ENCODE data around the gene NTRK1.
"Not testable (repeated sequence)": the region's sequence is repeated elsewhere in the genome, so short reads cannot be mapped to it uniquely, and the experiment has no call there.

NTRK1 gene

DNA sequence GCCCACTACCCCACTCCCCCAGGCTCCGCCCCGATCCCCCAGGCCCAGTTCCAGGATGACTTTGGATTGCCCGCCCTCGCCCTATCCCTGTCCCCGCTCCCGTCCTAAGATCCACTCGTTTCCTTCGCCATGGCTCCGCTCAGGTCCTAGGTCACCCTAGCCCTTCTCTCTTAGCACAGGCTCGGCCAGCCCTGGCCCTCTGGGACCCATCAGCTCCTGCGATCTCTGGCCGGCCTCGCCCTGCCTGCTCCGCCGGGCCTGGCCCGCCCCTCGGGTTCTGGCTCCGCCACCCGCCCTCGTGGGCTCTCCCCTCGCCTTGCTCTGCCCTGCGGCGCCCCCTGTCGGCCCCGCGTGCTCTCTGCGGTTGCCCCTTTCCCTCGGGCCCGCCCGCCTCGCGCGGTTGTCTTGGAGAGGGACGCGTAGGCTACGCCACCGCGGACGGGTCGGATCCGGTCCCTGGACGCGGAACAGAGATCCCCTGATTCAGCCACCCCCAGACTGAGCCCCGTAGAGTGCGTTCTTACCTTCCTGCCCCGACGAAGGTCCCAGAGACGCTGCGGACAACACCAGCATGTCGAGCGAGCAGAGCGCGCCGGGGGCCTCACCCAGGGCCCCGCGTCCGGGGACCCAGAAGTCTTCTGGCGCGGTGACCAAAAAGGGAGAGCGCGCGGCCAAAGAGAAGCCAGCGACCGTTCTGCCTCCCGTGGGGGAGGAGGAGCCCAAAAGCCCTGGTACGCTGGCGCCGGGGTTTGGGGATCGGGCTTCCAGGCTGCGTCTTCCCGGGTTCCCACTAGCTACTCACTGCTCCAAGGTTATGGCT, 59.8 kb downstream of the NTRK1 start, which contains the start of gene LRRC71:
LRRC71 (plus strand) TSS at position 400 of the 820 bp plus-strand sequence; CDS start at position 572, 172 bp downstream.
- DNase-seq: peak; percentile 62

DNA sequence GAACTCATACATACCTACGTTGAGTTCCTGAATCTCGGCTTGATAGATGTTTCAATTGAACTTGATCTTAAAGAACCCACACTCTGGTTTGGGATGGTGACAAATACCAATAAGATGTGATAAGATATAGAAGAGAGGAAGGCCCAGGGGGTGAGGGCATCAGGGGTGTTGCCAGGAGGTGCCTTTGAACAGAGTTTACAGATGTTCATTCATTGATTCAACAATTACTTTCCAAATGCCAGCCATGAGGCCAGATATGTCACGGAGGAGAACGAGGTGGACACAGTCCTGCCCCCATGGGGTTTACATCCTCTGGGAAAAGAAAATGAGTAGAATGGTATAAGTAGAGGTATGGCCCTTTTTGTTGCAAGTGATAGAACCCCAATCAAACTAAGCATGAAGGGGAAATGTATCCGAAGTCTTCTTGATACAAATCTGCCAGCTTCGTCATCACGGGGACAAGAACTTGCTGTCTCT, 60.4 kb downstream of the NTRK1 start:
- DNase-seq: no peak

DNA sequence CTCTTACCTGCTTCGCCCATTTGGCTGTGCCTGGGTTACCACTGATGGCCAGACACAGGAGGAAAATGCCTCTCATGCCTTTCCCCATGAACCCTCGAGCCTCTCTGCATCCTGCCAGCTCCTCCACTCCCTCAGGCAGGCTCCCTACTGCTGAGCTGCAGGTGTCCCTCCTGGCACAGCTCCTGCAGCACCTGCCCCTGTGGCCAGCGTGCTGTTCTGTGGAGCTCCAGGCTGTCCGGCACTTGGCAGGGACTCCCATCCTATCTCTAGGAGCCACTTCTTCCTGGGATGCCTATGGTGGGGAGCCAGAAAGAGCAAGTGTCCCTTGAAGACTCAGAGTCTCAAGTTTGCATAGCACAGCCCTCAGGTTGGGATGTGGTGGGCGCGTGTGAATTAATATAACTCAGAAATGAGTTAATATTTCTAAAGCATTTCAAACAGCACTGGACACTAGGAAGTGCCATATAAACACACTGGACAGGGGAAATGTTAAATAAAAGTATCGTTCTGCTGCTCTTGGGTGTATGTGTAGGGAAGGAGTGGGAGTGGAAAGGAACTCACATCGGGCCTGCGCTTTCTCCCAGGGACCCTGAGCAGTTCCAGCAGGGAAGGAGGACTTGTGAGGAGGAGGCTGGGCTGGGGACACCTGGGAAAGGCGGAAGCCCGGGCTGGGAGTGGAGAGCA, 62.5 kb downstream of the NTRK1 start:
- DNase-seq: no peak

DNA sequence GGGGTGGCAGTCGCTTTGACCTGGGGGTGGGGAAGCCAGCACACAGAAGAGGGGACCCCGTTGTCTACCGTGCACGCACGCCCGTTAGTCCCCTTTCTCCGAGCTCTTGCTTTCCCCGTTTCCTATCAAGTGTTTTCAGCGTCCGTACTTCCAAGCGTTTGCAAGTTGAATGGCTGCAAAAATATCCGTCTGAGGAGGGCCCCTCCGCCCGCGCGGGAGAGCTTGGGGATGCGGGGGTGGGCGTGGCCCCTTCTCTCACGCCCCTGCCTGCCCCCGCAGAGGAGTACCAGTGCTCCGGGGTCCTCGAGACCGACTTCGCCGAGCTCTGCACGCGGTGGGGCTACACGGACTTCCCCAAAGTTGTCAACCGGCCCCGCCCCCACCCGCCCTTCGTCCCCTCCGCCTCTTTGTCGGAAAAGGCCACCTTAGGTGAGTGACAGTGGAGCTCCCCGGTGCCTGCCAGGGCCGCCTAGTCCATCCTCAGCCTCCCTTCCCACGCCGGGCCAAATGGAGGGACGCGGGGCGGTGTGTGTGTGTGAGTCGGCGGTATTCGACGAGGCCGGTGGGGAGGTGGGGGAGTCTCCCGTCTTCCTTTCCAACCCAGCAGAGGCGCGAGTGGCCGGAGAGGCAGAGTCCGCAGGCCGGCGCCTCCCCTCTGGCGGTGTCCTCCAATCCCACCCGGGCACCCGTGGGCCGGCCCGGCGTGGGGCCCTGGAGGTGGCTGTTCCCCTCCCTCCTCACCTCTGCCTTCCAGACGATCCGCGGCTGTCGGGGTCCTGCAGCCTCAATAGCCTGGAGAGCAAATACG, 63.2 kb downstream of the NTRK1 start:
- DNase-seq: no peak

DNA sequence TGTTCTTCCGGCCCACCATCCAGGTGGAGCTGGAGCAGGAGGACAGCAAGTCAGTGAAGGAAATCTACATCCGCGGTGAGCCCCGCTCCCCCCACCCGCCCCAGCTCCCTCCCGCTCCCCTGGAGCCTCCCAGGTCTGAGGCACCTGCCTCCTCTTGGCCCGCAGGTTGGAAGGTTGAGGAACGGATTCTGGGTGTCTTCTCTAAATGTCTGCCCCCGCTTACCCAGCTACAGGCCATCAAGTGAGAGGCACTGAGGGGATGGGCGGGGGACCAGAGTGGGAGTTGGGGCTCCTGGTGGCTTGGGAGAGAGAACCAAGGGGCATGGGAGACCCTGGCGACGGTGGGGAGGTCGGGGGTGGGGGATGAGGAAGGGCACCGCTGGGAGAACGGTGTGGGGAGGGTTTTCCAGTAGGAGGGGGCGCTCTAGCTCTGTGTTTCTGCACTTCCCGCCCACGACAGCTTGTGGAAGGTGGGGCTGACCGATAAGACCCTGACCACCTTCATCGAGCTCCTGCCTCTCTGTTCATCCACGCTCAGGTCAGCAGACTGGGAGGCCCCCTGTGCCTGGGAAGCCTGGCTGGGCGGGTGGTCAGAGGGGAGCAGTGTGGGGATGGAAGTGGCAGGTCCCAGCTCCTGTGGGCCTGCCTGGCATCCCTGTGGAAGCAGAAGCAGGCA, 64.0 kb downstream of the NTRK1 start:
- DNase-seq: no peak

DNA sequence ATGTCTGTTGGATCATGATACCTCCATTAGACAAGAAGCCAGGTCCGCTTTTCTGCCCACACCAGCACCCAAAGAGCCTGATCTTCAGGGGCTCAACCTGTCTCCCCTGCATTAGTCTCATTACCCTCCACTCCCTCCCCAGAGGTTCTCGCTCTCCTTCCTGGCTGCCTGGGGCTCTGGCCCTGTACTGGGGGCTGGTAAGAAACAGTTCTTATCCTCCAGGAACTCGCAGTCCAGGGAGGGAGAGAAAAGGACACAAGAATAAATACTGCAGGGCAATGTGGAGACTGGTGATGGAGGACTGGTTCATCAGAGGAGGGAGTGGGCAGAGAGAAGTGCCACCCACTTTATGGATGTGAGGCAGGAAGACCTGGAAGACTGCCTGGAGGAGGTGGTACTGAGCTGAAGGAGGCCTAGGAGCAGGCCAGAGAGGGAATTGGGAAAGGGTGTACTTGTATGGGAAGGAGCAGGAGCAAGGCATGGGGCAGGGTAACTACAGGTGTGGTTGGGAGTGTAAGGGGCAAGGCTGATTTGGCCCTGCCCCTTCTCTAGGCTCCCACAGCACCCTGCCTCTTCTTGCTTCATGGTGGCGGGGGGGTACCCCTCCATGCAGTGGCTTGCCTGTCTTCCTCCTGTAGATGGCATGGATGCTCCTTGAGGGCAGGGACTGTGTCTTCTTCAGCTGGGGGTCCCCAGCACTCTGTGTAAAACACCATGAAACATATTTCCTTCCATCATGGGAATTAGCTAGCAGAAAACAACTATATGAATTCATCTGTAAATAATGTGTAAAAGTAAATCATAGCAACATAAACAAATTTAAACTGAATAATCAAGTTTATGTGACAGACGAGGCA, 64.7 kb downstream of the NTRK1 start:
- DNase-seq: no peak

DNA sequence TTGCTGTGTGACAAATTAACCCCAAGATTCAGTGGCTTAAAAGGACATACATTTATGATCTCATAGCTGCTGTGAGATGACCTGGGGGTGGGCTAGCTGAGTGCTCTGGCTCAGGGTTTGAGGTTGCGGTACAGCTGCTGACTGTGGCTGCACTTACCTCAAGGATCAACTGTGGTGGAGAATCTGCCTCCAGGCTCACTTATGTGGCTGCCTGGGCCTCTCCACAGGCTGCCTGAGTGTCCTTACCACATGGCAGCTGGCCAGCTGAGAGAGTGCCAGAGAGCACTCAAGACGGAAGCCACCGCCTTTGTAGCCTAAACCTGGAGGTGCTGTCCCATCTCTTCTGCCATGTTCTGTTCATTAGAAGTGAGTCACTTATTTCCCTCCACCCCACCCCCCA, 65.5 kb downstream of the NTRK1 start:
- no peak for DNase-seq

DNA sequence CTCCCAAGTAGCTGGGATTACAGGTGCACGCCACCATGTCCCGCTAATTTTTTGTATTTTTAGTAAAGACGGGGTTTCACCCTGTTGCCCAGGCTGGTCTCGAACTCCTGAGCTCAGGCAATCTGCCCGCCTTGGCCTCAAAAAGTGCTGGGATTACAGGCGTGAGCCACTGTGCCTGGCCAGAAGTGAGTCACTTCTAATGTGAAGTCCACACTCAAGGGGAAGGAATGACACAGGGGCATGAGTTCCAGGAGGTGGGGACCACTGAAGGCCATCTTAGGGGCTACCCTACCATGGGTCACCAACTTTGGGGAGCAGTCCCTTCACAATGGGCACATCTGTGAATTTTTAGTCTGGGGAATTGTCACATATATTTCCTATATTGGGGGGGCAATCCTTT, 66.0 kb downstream of the NTRK1 start:
- not testable (repeated sequence) for DNase-seq

DNA sequence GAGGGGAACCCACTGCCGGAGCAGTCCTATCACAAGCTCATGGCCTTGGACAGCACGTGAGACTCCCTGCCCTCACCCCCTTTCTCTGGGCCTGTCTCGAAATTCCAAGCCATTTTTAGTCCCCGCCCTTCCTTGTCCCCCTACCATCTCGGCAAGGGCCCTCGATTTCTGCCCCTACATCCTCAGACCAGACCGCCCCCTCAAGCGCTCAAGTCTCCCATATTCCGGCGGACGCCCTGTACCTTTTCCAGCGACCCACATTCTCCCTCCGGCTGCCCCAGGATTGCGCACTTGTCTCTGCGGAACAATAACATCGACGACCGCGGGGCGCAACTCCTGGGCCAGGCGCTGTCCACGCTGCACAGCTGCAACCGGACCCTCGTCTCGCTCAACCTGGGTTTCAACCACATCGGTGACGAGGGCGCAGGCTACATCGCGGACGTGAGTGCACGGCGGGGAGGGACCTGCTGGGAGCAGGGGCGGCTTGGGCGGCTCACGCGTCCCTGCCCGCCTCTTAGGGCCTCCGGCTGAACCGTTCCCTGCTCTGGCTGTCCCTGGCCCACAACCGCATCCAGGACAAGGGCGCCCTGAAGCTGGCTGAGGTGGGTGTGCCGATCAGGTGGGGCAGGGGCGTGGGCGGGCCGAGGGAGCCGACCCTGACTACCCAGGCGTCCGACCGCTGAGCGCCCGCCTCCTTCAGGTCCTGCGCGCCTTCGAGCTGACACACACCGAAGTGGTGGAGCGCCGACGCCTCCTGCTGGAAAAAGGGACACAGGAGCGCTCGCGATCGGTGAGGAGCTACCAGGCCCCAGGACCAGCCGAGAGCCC, 66.8 kb downstream of the NTRK1 start:
- DNase-seq: peak; percentile 20

DNA sequence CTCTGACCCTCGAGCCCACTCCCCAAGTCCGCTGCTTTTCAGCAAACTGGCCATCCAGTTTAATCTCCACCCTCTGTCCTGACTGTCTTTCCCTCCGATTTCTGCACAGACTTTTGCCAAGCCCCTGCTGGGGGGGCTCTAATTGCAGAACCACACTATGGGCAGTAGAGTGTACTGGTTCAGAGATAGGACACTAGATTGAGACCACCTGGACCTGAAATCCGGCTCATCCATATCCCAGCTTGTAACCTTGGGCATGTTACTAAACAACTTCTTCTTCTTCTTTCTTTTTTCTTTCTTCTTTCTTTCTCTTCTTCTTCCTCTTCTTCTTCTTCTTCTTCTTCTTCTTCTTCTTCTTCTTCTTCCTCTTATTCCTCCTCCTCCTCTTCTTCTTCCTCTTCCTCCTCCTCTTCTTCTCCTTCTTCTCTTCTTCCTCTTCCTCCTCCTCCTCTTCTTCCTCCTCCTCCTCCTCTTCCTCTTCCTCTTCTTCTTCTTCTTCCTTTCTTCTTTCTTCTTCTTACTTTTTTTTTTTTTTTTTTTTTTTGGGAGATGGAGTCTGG, 67.5 kb downstream of the NTRK1 start:
- DNase-seq: no peak

DNA sequence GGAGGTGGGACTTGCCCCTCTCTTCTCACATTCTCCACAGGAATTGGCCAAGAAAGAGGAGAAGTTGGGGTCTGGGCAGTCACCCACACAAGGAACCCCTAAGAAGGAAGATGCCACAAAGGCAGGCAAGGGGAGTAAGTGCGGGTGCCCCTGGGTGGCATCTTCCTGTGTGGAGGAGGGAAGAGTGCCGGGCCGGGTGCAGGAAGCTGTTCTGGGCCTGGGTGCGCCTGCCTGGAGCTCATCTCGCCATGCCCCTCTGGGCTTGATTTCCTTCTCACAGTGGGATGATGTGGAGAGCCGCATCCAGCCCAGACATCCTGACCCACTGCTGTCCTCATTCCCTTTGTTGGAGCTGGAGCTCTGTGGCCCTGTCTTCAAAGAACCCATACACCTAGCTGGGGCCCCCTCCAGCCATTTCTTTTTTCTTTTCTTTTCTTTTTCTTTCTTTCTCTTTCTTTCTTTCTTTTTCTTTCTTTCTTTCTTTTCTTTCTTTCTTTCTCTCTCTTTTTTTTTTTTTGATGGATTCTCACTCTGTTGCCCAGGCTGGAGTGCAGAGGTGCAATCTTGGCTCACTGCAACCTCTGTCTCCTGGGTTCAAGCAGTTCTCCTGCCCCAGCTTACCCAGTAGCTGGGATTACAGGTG, 69.1 kb downstream of the NTRK1 start:
- no peak for DNase-seq

DNA sequence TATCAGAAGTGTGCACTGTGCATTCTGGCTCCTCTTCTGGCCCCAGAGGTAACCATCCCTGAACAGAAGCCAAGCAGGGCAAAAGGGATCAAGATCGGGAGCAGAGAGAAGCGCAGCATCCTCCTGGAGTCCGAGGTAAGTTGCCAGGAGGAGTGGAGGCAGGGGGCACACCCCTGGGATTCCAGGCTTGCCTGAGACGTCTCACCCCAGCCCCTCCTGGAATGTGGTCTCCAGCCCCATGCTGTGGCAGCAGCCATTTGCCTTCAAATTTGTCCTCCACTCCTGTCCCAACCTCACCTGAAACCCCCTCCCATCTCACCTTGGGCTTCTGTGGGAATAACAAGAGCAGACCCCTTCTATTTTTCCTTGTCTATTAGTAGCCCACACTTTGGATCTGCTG, 69.8 kb downstream of the NTRK1 start:
- DNase-seq: no peak
